ENCODE results near the gene SLC35E1.

SLC35E1 gene

DNA sequence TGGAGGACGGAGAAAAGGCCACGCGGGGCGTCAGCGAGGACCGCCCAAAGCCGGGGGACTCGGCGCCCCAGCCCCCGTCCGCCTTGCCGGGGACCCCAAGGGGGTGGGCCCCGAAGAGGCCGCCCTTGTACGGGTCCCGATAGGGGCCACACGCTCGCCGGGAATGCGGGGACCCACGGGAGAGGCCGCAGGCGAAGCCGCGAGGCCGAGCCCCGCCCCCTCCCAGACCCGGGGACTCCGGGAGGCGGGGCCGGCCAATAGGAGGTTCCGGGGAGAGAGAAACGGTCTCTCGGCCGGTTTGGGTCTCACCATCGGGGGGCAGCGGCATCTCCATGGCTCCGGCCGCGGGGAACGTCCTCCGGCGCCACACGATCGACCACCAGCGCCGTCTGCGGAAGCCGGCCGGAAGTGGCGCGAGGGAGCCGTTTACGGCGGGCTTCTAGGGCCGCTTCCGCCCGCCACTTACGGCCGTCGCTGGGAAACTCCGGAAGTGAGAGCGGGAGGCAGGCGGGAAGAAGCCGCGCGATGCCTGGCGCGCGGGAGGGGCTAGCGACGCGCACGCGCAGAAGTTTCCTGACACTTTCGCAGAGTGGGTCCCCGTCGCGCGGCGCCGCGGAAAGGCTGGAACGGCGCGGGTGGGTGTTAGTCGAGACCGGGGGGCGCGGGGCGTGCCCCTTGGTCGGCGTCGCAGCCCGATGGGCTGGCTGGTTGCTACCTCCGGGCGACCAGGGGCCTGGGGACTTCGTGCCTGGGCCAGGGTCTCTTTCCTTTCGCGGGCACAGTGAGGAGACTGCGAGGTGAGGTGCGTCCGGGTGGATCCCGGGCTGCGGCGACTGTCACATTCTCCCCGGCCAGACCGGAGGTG lies 29.9 kb downstream of the SLC35E1 start, which contains the start of gene CHERP:
CHERP (minus strand) TSS at position 393 of the 865 bp plus-strand sequence; CDS start at position 334, 59 bp downstream.
- TF ChIP-seq, protein P1, sequence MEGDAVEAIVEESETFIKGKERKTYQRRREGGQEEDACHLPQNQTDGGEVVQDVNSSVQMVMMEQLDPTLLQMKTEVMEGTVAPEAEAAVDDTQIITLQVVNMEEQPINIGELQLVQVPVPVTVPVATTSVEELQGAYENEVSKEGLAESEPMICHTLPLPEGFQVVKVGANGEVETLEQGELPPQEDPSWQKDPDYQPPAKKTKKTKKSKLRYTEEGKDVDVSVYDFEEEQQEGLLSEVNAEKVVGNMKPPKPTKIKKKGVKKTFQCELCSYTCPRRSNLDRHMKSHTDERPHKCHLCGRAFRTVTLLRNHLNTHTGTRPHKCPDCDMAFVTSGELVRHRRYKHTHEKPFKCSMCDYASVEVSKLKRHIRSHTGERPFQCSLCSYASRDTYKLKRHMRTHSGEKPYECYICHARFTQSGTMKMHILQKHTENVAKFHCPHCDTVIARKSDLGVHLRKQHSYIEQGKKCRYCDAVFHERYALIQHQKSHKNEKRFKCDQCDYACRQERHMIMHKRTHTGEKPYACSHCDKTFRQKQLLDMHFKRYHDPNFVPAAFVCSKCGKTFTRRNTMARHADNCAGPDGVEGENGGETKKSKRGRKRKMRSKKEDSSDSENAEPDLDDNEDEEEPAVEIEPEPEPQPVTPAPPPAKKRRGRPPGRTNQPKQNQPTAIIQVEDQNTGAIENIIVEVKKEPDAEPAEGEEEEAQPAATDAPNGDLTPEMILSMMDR (IDR thresholded peaks at IDR 0.05; ENCODE audit: low read depth, low read length) = no peak
- peak within 1 kb of the TSS; percentile 75 for H3K4me3 ChIP-seq (ENCODE audit: low read depth, low read length)

DNA sequence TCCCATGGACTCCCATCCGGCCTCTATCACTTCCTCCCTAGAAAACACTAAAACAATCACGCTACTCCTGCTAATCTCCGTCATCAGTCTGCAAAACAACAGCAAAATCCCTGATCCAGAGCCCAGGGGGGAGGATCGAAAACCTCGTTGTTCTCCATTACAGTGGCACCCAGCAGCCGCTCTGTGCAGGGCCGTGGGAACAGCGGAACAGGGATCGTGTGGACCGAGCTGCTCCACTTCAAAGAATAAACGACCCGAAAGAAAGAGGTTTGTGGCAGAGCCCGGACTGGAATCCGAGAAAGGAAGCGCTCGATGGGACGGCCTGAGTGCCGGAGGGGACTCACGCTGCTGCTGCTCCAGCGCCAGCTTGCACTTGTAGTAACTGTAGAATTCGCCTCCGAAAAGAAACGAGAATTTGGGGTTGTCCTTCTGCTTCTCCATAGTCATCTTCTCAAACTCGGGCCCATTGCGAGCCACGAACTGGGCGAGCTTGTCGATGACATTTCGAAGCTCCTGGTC lies 30.6 kb downstream of the SLC35E1 start:
- TF ChIP-seq, protein P1 (IDR thresholded peaks at IDR 0.05; ENCODE audit: low read depth, low read length) = no peak
- peak overlapping the region; percentile 75 for H3K4me3 ChIP-seq (ENCODE audit: low read depth, low read length)

DNA sequence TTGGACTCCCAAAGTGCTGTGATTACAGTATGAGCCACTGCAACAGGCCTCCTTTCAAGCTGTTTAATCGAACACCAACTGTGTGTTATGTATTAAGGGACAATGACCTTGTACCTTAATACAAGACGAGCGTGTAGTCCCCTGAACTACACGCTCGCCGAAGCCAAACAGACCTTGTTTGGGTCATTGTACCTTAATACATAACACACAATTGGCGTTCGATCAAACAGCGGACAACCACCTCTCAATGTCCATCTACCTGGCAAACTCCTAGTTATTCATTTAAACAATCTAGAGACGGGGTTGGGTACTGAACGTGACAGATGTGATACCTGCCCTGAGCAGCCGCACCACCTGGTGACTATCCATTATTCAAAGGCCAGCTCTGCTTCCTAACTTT lies 31.3 kb downstream of the SLC35E1 start:
- peak overlapping the region; percentile 75 for H3K4me3 ChIP-seq (ENCODE audit: low read depth, low read length)

DNA sequence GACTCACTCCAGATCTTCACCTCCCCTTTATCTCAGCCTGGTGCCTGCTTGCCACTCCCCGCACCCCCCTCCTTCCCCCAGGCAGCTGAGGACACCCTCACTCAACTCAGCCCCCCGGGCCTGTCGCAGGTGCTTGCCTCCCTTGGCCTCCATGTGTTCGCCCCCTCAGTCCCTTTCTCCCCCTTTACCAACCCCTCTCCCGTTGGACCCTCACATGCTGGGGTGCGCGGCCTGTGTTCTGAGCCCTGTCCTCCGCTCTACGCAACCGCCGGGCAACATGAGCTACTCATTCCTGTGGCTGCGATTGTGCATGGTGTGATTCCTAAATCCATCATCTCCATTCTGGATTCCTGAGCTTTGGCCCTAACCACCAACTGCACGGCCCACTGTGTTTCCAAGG lies 35.1 kb downstream of the SLC35E1 start:
- H3K4me3 ChIP-seq (ENCODE audit: low read depth, low read length) = no peak overlapping the region
- TF ChIP-seq, protein P1 (IDR thresholded peaks at IDR 0.05; ENCODE audit: low read depth, low read length) = no peak

More for the DNA sequence above, 31.3 kb downstream of the SLC35E1 start:
- TF ChIP-seq, protein P1 (IDR thresholded peaks at IDR 0.05; ENCODE audit: low read depth, low read length) = no peak

DNA sequence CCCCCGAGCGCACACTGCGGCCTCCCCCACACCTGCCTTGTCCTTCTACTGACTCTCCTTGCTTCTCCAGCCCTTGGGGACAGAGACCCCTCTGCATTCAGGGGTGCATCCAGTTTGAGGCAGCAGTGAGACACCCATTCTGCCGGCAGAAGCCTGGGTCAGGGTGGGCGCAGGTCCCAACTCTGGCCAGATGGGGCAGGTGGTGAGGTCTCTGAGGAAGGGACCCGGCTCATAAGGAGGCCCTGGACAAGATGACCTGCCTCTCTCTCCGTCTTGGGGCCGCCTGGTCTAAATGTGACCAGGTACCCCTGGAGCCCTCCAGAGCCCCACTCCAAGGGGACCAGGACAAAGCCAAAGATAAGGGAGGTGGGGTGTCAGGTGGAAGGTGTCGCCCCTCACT lies 36.1 kb downstream of the SLC35E1 start:
- TF ChIP-seq, protein P1 (IDR thresholded peaks at IDR 0.05; ENCODE audit: low read depth, low read length) = no peak

DNA sequence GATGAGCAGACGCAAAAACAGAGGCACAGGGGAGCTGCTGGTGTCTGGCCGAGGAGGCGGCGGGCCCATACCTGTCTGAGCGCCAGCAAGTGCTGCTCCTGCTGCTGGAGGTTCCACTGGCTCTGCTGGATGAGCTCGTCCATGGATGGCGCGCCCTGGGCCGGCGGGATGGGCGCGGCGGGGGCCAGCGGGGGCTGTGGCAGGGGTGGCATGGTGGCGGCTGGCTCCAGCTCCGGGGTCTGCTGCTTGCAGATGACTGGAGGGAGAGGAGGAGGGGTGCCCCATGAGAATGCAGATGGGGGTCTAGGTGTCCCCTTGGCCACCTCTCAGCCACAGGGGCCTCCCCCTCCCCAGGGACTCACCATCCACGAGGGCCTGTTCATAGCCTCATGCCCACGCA lies 36.8 kb downstream of the SLC35E1 start:
- no peak overlapping the region for H3K4me3 ChIP-seq (ENCODE audit: low read depth, low read length)
- TF ChIP-seq, protein P1 (IDR thresholded peaks at IDR 0.05; ENCODE audit: low read depth, low read length) = no peak

More for the DNA sequence above, 36.1 kb downstream of the SLC35E1 start:
- H3K4me3 ChIP-seq (ENCODE audit: low read depth, low read length) = no peak overlapping the region

All from WI38 (cell line).